ENCODE data around the gene GAREM1. TPM values are rescaled to one million over a fixed set of nuclear protein-coding genes. Genes with fewer than 3 reads are reported as not detected.

GAREM1 gene
- total and polyA plus RNA-seq, 2 of the 8 experiments (the other 6 are each of a cell fraction or from before 2014, with no cell fraction given), result 3.6 to 9.2 TPM

DNA sequence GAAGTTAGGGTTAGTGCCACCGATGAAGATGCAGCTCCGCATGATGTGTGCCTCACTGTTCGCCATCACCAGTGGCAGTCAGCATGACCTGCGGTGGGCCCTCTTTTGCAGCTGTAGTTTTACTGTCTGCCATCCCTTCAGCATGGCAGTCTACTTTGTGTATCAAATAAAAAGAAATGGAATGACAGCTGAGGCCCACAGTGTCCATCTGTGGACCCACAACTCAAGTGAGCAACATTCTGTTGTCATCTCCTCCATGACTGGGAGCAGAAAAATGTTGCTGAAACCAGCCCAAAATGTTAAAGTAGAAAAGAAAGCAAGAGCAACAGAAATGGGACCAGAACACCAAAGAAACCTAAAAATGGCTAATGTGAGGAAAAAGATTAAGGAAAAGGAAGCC, 152.1 kb downstream of the GAREM1 start (continued):
- no peak for TF ChIP-seq NANOG (IDR thresholded peaks at IDR 0.05; ENCODE audit: insufficient read depth, low read depth, low read length, poor library complexity, severe bottlenecking)
- TF ChIP-seq SUZ12 (IDR thresholded peaks at IDR 0.05; ENCODE audit: low read length), result no peak
- TF ChIP-seq POU5F1 (IDR thresholded peaks at IDR 0.05; ENCODE audit: low read depth, low read length), result no peak

Data from H1 (cell line).